K562 (cell line): ENCODE measurements around the gene OXNAD1. TPM values are rescaled to one million over a fixed set of nuclear protein-coding genes. Genes with fewer than 3 reads are reported as not detected.

Experiments
- ATAC-seq: fragments of 200-7000 bp; cut with Tn5 transposase; 3 replicates; pipeline ENCODE4 v1.9.1; 2020; ENCODE audit warnings: moderate library complexity
- BruUV-seq: library from RNA; stranded (reverse); fragments of 400-500 nt; replicated peaks from 2 replicates; lab custom pipeline; 2021; lab: Mats Ljungman, UMichigan
- CTCF ChIA-PET: fragments of 300-600 bp; formaldehyde crosslinking; extraction: SDS; loops from one replicate; lab custom pipeline; 2021; ENCODE audit warnings: low intra/inter-chr PET ratio; lab: Yijun Ruan, JAX
- POLR2A ChIA-PET: fragments of 300-600, 350-650 bp; sonication (Branson Sonifier 250); formaldehyde crosslinking; extraction: SDS; loops from one replicate; lab custom pipeline; 2021; ENCODE audit warnings: antibody characterized with exemption, inconsistent platforms; lab: Yijun Ruan, JAX
- DNase-seq, 4 experiments: peaks; one replicate each; pipeline versions ENCODE4 v3.0.0 to v3.0.0-alpha.2; 2011 to 2018; ENCODE audit warnings: low spot score in 3 of 4, mixed read lengths in 3 of 4; ENCODE audit errors: extremely low read depth in 1 of 4
- FAIRE-seq: peaks from 2 replicates; lab custom pipeline; 2011; peaks lifted over from hg19 to GRCh38; lab: Jason Lieb, UNC
- H2AFZ ChIP-seq: 2 replicates; pipeline ENCODE4 v1.6.0; 2011; ENCODE audit warnings: low read depth, low read length, control low read depth, inconsistent platforms
- H3K27ac ChIP-seq: fragments of 200-600 bp; 3 replicates; pipeline ENCODE4 v1.8.0; 2011; ENCODE audit warnings: low read depth, mild to moderate bottlenecking, control low read depth, inconsistent platforms, low read length, moderate library complexity, mixed read lengths; ENCODE audit errors: extremely low read depth
- H3K27me3 ChIP-seq, 2 experiments: fragments of 300-600 bp in 1 of 2; 2 replicates in 1 of 2; 3 replicates in 1 of 2; pipeline versions ENCODE4 v1.6.0 to v1.8.0; 2011; ENCODE audit warnings: inconsistent platforms in 2 of 2, low read length in 2 of 2, mild to moderate bottlenecking in 1 of 2, mixed read lengths in 1 of 2, moderate library complexity in 1 of 2; ENCODE audit not compliant: control insufficient read depth in 2 of 2, insufficient read depth in 2 of 2
- H3K36me3 ChIP-seq: fragments of 300-600 bp; 3 replicates; pipeline ENCODE4 v1.8.0; 2011; ENCODE audit warnings: mild to moderate bottlenecking, low read length, inconsistent platforms; ENCODE audit not compliant: control insufficient read depth, insufficient read depth
- H3K4me1 ChIP-seq, 2 experiments: fragments of 200-600 bp in 1 of 2; replicated peaks in 1 of 2; 2 replicates in 1 of 2; 3 replicates in 1 of 2; pipeline versions ENCODE4 v1.5.1 to v1.8.0; 2011; ENCODE audit warnings: inconsistent platforms in 2 of 2, low read length in 2 of 2, mild to moderate bottlenecking in 1 of 2, mixed read lengths in 1 of 2, moderate library complexity in 1 of 2; ENCODE audit not compliant: control insufficient read depth in 2 of 2, insufficient read depth in 2 of 2
- H3K4me2 ChIP-seq: 2 replicates; pipeline ENCODE4 v1.6.1; 2011; ENCODE audit warnings: low read length, control low read depth, inconsistent platforms, mixed read lengths; ENCODE audit not compliant: insufficient read depth
- H3K4me3 ChIP-seq: fragments of 200-600 bp; sonication (generic), shearing (Covaris generic); 2 replicates; pipeline ENCODE4 v1.5.1; 2016; ENCODE audit warnings: control low read depth, inconsistent platforms
- H3K79me2 ChIP-seq: fragments of 200-600 bp; 3 replicates; pipeline ENCODE4 v1.8.0; 2011; ENCODE audit warnings: low read length, inconsistent platforms; ENCODE audit not compliant: control insufficient read depth, insufficient read depth
- H3K9ac ChIP-seq, 2 experiments: 2 replicates each; pipeline versions ENCODE4 v1.6.0 to v1.6.1; 2011; ENCODE audit warnings: low read depth in 2 of 2, low read length in 2 of 2, control low read depth in 1 of 2, inconsistent platforms in 1 of 2, mild to moderate bottlenecking in 1 of 2, mixed read lengths in 1 of 2; ENCODE audit not compliant: insufficient read depth in 1 of 2
- H3K9me1 ChIP-seq: one replicate; pipeline ENCODE4 v1.6.0; 2011; ENCODE audit warnings: inconsistent platforms, mild to moderate bottlenecking, low read length, moderate library complexity; ENCODE audit not compliant: control insufficient read depth, insufficient read depth
- H3K9me3 ChIP-seq: replicated peaks from 2 replicates; pipeline ENCODE4 v1.5.1; 2011; ENCODE audit warnings: low read depth, low read length, inconsistent platforms; ENCODE audit not compliant: control insufficient read depth, insufficient read depth
- H4K20me1 ChIP-seq: replicated peaks from 2 replicates; pipeline ENCODE4 v1.6.1; 2011; ENCODE audit warnings: low read length, inconsistent platforms, mixed read lengths; ENCODE audit not compliant: control insufficient read depth, insufficient read depth
- CBX2 ChIP-seq: fragments of 200-600 bp; sonication (generic); IDR thresholded peaks from one replicate; pipeline ENCODE4 v1.6.1; 2012; ENCODE audit warnings: mild to moderate bottlenecking, low read length, inconsistent platforms; ENCODE audit not compliant: insufficient read depth, poor library complexity, severe bottlenecking
- ETV5 ChIP-seq: sonication (generic); formaldehyde crosslinking; IDR thresholded peaks from 2 replicates; pipeline ENCODE4 v1.4.0; 2020; ENCODE audit warnings: low read depth, mild to moderate bottlenecking, missing genetic modification reagents
- POLR2A ChIP-seq: fragments of 450-650 bp; conservative IDR thresholded peaks from 2 replicates; pipeline ENCODE4 v1.6.1; 2016
- ZEB2 ChIP-seq: fragments of 450-650 bp; IDR thresholded peaks from 2 replicates; pipeline ENCODE4 v1.6.1; 2016
- ZNF133 ChIP-seq: fragments of 250-450 bp; sonication (Bioruptor Pico); IDR thresholded peaks from 2 replicates; pipeline ENCODE4 v1.4.0; 2020; ENCODE audit warnings: mild to moderate bottlenecking
- ZNF140 ChIP-seq: fragments of 250-450 bp; sonication (Bioruptor Pico); IDR thresholded peaks from 2 replicates; pipeline ENCODE4 v1.8.0; 2021; ENCODE audit warnings: moderate library complexity, mild to moderate bottlenecking, inconsistent platforms
- ZNF324 ChIP-seq: fragments of 250-450 bp; sonication (Bioruptor Pico); IDR thresholded peaks from 2 replicates; pipeline ENCODE4 v1.4.0; 2020; ENCODE audit warnings: mild to moderate bottlenecking
- ZNF780A ChIP-seq: fragments of 250-450 bp; sonication (Bioruptor Pico); IDR thresholded peaks from 2 replicates; pipeline ENCODE4 v1.5.0; 2021; ENCODE audit warnings: mild to moderate bottlenecking
- WGBS: fragments of 100-300 bp; shearing (Covaris generic); methylation state at CpG from one replicate; pipeline ENCODE4 v1.1.6; 2016; ENCODE audit warnings: low coverage, mixed read lengths; ENCODE audit not compliant: insufficient coverage; ENCODE audit errors: missing lambda C conversion rate; 5-methylcytosine and 5-hydroxymethylcytosine counted together
- in situ Hi-C: fragments of 300-500 bp; cut with MboI; formaldehyde crosslinking; loops from 4 replicates; pipeline ENCODE4 v1.15.0; 2018; ENCODE audit warnings: inconsistent platforms, mixed read lengths
- intact Hi-C: fragments of 100-400 bp; cut with micrococcal nuclease; formaldehyde crosslinking; loops from 2 replicates; pipeline ENCODE4 v1.14.2; 2022
- polyA plus RNA-seq, 8 experiments: library from polyadenylated mRNA; depleted of rRNA in 4 of 8; stranded (reverse) in 5 of 8; unstranded in 3 of 8; fragments of >200 nt; fragmentation: Nextera tagmentation in 2 of 8; fragmentation: Illumina TruSeq in 1 of 8; extraction: Ambion mirVana in 2 of 8; extraction: Trizol in 1 of 8; gene quantifications; 2 replicates each; pipeline versions ENCODE4 v1.2.1 to v1.2.3, GENCODE V29; 2011 to 2014; ENCODE audit warnings: inconsistent platforms in 1 of 8, missing spikeins in 1 of 8
- total RNA-seq, 7 experiments: library from RNA; depleted of rRNA in 6 of 7; stranded (reverse); fragments of >200 nt in 6 of 7; fragmentation: Illumina TruSeq in 2 of 7; extraction: Trizol in 2 of 7; gene quantifications; 2 replicates each; pipeline versions ENCODE4 v1.2.1 to v1.2.3, GENCODE V29; 2011 to 2021; ENCODE audit warnings: low replicate concordance in 1 of 7
- TF ChIP-seq, protein P1 (sequence below), 2 experiments: IDR thresholded peaks; 2 replicates each; pipeline ENCODE4 v1.6.1; 2012; ENCODE audit warnings: improper control_type of control experiment in 2 of 2, low read depth in 2 of 2, low read length in 2 of 2, borderline replicate concordance in 1 of 2

Gene OXNAD1
- total and polyA plus RNA-seq, 9 of the 15 experiments (the other 6 are each of a cell fraction or from before 2014, with no cell fraction given) = 12.8 to 44.4 (median 41.1) TPM

- no peak overlapping the region for H3K4me3 ChIP-seq
- in situ Hi-C loops (no loop called here), intact Hi-C loops (no loop called here)
- no peak overlapping the region for H2AFZ ChIP-seq
- FAIRE-seq = no peak
- peaks cover 73% of the 10 kb centered on the region for H3K36me3 ChIP-seq
- H3K9me1 ChIP-seq = peaks cover 3% of the 10 kb centered on the region
- no peak overlapping the region for H3K4me2 ChIP-seq
- CTCF ChIA-PET = no interaction called here
- H3K9ac ChIP-seq = no peak overlapping the region
- ATAC-seq = no peak
- no peak overlapping the region for H3K27ac ChIP-seq
- H3K27me3 ChIP-seq = no peaks in the 10 kb centered on the region
- no peaks in the 10 kb centered on the region for H3K9me3 ChIP-seq
- no peak for DNase-seq
- no peaks in the 10 kb centered on the region for H3K79me2 ChIP-seq
- POLR2A ChIA-PET = interaction anchor here (1.1 kb wide), 1 partner anchor 8 kb away, joined by 3 read pairs; no protein-coding TSS in a partner anchor
- peaks cover 6 to 19% of the 10 kb centered on the region in 2 experiments; a peak in 4 of 5 replicates for H3K4me1 ChIP-seq
- H4K20me1 ChIP-seq = no peaks in the 10 kb centered on the region; the same call in 1 of the 2 replicates
- TF ChIP-seq ZNF133 (CRISPR knock-in tag) (no peak), ZNF324 (no peak), ZNF140 (no peak), ETV5 (no peak), ZNF780A (no peak), ZEB2 (no peak), POLR2A (no peak), CBX2 (no peak)
- TF ChIP-seq, protein P1, sequence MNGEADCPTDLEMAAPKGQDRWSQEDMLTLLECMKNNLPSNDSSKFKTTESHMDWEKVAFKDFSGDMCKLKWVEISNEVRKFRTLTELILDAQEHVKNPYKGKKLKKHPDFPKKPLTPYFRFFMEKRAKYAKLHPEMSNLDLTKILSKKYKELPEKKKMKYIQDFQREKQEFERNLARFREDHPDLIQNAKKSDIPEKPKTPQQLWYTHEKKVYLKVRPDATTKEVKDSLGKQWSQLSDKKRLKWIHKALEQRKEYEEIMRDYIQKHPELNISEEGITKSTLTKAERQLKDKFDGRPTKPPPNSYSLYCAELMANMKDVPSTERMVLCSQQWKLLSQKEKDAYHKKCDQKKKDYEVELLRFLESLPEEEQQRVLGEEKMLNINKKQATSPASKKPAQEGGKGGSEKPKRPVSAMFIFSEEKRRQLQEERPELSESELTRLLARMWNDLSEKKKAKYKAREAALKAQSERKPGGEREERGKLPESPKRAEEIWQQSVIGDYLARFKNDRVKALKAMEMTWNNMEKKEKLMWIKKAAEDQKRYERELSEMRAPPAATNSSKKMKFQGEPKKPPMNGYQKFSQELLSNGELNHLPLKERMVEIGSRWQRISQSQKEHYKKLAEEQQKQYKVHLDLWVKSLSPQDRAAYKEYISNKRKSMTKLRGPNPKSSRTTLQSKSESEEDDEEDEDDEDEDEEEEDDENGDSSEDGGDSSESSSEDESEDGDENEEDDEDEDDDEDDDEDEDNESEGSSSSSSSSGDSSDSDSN (IDR thresholded peaks at IDR 0.05; ENCODE audit: borderline replicate concordance in 1 of 2, low read depth in 2 of 2, low read length in 2 of 2) = no peak
- TF ChIP-seq, all 486 proteins: peak for 0
- BruUV-seq = no TSS peak
- 70% methylated on average over 7 of the region's 7 CpGs for WGBS
These were observed 50.6 kb downstream of the OXNAD1 start for GRCh38 chr3:16315623-16316022.
